Measurements from ENCODE around the gene CCDC149. TPM values are rescaled to one million over a fixed set of nuclear protein-coding genes. Genes with fewer than 3 reads are reported as not detected.

CCDC149 gene
- total and polyA plus RNA-seq, 4 donors = 1.4 to 11.2 (median 3.4) TPM

GRCh38 chr4:24771241-24771640, 141.6 kb downstream of the CCDC149 start:
- H3K4me3 ChIP-seq (ENCODE audit: low read depth in 1 of 3, low read length in 3 of 3) = no peak overlapping the region
- H3K4me1 ChIP-seq (ENCODE audit: control insufficient read depth in 4 of 4, insufficient read depth in 4 of 4, low read length in 3 of 4) = no peaks in the 10 kb centered on the region
- no peak overlapping the region for H3K9ac ChIP-seq (ENCODE audit: low read depth in 1 of 2, low read length in 2 of 2)
- H3K9me3 ChIP-seq (ENCODE audit: control insufficient read depth in 4 of 4, low read length in 3 of 4) = no peaks in the 10 kb centered on the region
- WGBS = 80% methylated on average over 4 of the region's 4 CpGs
- no peaks in the 10 kb centered on the region for H3K27me3 ChIP-seq (ENCODE audit: control insufficient read depth in 4 of 4, insufficient read depth in 4 of 4, low read length in 3 of 4)
- no peaks in the 10 kb centered on the region for H3K36me3 ChIP-seq (ENCODE audit: control insufficient read depth in 4 of 4, insufficient read depth in 3 of 4, low read depth in 1 of 4, low read length in 3 of 4)
- TF ChIP-seq JUND (IDR thresholded peaks at IDR 0.05) (no peak), GABPA (IDR thresholded peaks at IDR 0.05 in 1 of 2, conservative IDR thresholded peaks at IDR 0.05 in 1 of 2) (no peak), FOXA1 (IDR thresholded peaks at IDR 0.05) (no peak), NR2F2 (IDR thresholded peaks at IDR 0.05) (no peak), YY1 (IDR thresholded peaks at IDR 0.05) (no peak), ATF3 (IDR thresholded peaks at IDR 0.05) (no peak), REST (IDR thresholded peaks at IDR 0.05) (no peak), TAF1 (conservative IDR thresholded peaks at IDR 0.05) (no peak), ZBTB33 (IDR thresholded peaks at IDR 0.05) (no peak), CTCF (IDR thresholded peaks at IDR 0.05; ENCODE audit: low read depth, low read length, missing input control) (no peak), EGR1 (IDR thresholded peaks at IDR 0.05; ENCODE audit: low read depth in 2 of 2) (no peak), HNF4A (conservative IDR thresholded peaks at IDR 0.05) (no peak), HNF4G (IDR thresholded peaks at IDR 0.05) (no peak), FOXA2 (IDR thresholded peaks at IDR 0.05) (no peak), RAD21 (IDR thresholded peaks at IDR 0.05) (no peak), SP1 (IDR thresholded peaks at IDR 0.05) (no peak), MAX (IDR thresholded peaks at IDR 0.05) (no peak), RXRA (IDR thresholded peaks at IDR 0.05) (no peak)
- no peak for DNase-seq (ENCODE audit: low spot score)
- no peak overlapping the region for H3K27ac ChIP-seq (ENCODE audit: low read depth in 1 of 2, low read length in 2 of 2)

All from liver (tissue), 9 donors.